ENCODE measurements around the gene FANCL.
"Not testable (repeated sequence)": the region's sequence is repeated elsewhere in the genome, so short reads cannot be mapped to it uniquely, and the experiment has no call there.

Gene FANCL

DNA sequence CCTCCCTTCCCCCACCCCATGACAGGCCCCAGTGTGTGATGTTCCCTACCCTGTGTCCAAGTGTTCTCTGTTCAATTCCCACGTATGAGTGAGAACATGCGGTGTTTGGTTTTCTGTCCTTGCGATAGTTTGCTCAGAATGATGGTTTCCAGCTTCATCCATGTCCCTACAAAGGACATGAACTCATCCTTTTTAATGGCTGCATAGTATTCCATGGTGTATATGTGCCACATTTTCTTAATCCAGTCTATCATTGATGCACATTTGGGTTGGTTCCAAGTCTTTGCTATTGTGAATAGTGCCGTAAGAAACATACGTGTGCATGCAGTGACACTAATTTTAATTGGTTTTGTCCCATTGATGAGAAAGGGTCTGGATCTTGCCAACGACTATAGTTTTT, 95.4 kb downstream of the FANCL start:
- not testable (repeated sequence) for DNase-seq (ENCODE audit: low read depth in 2 of 2)

- DNase-seq (ENCODE audit: low read depth in 2 of 2), result no peak
Observed at GRCh38 chr2:58140508-58141072, 100.5 kb downstream of the FANCL start.

GRCh38 chr2:58138396-58139030, 102.6 kb downstream of the FANCL start:
- DNase-seq (ENCODE audit: low read depth in 2 of 2), result no peak

DNA sequence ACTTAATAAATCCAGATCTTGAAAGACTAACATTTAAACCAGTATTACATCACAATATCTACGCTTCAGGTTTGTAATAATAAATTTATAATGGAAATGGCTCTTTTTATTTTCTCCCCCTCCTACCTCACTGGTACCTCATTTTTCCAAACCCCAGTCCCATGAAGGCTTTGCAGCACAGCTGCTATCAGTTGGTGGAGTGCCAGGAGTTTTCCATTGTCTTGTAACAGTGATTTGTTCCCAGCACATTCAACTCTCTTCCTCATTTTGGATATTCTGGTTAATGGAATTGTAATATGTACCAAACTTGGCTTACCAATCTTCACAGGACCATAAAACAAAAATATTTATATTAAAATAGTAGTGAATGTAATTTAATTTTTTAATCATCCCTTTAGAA, 103.3 kb downstream of the FANCL start:
- DNase-seq (ENCODE audit: low read depth in 2 of 2), result no peak

- no peak for DNase-seq (ENCODE audit: low read depth in 2 of 2)
Observed at GRCh38 chr2:58137221-58137620, 103.9 kb downstream of the FANCL start.

DNA sequence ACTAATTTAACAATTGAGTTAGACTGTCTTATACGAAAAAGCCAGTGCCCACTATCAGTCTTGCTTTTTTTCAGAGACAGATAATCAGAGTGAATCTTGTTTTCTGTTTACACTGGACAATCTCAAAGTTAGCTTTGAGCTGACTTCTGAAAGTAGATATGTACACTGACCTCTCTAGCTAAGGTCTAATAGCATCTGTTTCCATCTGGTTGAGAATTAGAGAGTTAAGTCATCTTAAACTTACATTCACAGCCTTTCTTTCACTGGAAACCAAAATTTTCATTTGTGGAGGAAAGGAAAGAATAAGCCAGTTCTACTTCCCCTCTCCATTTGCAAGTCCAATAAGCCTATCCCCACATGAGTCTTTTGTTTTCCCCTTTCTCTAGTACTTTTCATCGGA, 105.3 kb downstream of the FANCL start:
- DNase-seq (ENCODE audit: low read depth in 2 of 2), result no peak

GRCh38 chr2:58133395-58133794, 107.7 kb downstream of the FANCL start:
- no peak for DNase-seq (ENCODE audit: low read depth in 2 of 2)

GRCh38 chr2:58131191-58132011, 109.7 kb downstream of the FANCL start:
- no peak for DNase-seq (ENCODE audit: low read depth in 2 of 2)

DNA sequence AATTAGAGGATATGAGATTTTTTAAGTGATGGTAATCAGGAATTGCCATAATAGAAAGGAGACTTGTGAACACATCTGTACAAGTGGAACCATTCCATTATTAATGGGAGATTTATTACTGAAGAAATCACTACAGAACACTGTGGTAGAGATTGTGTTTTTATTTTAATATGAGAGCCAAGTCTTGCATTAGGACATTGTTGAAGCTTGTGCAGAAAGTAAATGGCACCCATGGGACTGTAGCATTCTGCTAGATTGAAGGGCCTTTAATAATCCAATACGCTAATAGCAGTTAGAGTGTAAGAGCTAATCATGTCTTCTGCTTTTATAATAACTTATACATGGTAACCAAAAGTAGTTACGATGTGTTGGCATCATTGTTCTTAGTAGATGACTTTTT, 110.9 kb downstream of the FANCL start:
- DNase-seq (ENCODE audit: low read depth in 2 of 2), result no peak

- DNase-seq (ENCODE audit: low read depth in 2 of 2), result no peak
Observed at GRCh38 chr2:58127111-58127510, 114.0 kb downstream of the FANCL start.

- DNase-seq (ENCODE audit: low read depth in 2 of 2), result no peak
Observed at GRCh38 chr2:58122540-58122939, 118.6 kb downstream of the FANCL start.

DNA sequence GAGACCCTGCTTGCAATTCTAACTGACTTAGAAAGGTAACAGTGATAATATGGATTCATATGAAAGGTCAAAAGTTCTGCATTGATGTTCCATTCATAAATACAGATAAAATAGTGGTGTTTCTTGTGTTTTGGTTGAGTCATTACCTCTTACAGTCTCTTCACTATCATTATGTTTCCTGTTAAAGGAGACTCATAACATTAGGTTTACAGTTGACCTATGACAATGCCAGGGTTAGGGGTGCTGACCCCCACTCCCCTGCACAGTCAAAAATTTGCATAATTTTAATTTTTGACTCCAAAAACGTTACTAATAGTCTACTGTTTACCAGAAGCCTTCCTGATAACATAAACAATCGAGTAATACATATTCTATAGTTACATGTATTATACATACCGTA, 119.1 kb downstream of the FANCL start:
- no peak for DNase-seq (ENCODE audit: low read depth in 2 of 2)

DNA sequence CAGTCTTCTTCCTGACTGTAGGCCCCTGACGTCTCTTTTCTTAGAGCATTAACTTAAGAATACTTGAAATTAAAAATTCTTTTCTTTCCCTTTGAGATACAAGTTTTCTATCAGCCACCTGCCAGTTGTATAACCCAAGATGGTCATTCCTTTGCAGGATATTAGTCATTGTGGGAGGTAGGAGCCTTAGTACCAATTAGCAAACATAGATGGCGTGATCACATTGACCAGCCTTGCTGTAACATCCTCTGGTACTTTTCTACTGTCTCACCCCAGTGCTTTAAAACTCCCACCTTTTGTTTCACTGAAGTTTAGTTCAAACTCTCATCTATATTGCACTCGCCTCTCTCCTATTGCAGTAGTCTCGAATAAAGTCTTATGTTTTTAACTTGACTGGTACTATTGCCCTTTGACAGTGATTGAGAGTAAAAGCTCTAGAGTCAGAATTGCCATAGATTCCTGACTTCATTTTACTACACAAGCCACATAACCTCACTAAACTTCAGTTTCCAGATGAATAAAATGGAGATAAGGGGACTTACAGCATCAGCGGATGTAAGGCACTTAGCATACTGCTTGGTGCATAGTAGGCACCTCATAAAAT, 120.4 kb downstream of the FANCL start:
- no peak for DNase-seq (ENCODE audit: low read depth in 2 of 2)

DNA sequence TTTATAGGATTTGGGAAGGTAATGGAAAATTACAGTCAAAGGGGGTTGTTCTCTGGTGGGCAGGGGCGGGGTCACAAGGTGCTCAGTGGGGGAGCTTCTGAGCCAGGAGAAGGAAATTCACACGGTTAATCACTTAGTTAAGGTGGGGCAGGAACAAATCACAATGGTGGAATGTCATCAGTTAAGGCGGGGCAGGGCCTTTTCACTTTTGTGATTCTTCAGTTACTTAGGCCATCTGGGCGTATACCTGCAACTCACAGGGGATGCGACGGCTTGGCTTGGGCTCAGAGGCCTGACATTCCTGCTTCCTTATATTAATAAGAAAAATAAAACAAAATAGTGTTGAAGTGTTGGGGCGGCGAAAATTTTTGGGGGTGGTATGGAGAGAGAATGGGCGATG, 127.6 kb downstream of the FANCL start:
- DNase-seq (ENCODE audit: low read depth in 2 of 2), result not testable (repeated sequence)

GRCh38 chr2:58110765-58111164, 130.4 kb downstream of the FANCL start:
- no peak for DNase-seq (ENCODE audit: low read depth in 2 of 2)

DNA sequence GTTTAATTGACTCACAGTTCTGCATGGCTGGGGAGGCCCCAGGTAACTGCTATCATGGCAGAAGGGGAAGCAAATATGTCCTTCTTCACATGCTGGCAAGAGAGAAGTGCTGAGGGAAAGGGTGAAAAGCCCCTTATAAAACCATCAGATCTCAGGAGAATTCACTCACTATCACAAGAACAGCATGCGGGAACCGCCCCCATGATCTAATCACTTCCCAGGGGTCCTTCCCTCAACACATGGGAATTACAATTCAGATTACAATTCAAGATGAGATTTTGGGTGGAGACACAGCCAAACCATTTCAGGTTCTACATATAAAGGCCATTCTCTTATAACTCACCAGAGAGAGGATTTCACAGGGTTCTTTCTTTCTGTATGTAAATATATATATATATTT, 131.6 kb downstream of the FANCL start:
- DNase-seq (ENCODE audit: low read depth in 2 of 2), result no peak
